T-helper 17 cell (primary cell): ENCODE measurements around the gene FGFR2. TPM values are rescaled to one million over a fixed set of nuclear protein-coding genes. Genes with fewer than 3 reads are reported as not detected.

ENCODE experiments used
- ATAC-seq: fragments of 150-1000 bp; cut with Tn5 transposase; 2 replicates; pipeline ENCODE4 v1.10.0; 2021; ENCODE audit warnings: mild to moderate bottlenecking, moderate library complexity
- DNase-seq, 3 donors: peaks; one replicate each; pipeline versions ENCODE4 v3.0.0 to v3.0.0-alpha.2; 2020 to 2021
- H3K9me3 ChIP-seq: one replicate; pipeline ENCODE4 v1.7.0; 2013; ENCODE audit warnings: low read length, mild to moderate bottlenecking; ENCODE audit not compliant: control insufficient read depth, poor library complexity, severe bottlenecking
- H3K27ac Mint-ChIP-seq: one replicate; pipeline ENCODE4 v1.8.0; 2022; ENCODE audit warnings: mild to moderate bottlenecking, moderate library complexity, mixed read lengths
- H3K27me3 Mint-ChIP-seq: one replicate; pipeline ENCODE4 v1.8.0; 2022; ENCODE audit warnings: mixed read lengths
- H3K36me3 Mint-ChIP-seq: one replicate; pipeline ENCODE4 v1.8.0; 2022; ENCODE audit warnings: low read depth, mixed read lengths
- H3K4me1 Mint-ChIP-seq: one replicate; pipeline ENCODE4 v1.8.0; 2022; ENCODE audit warnings: mild to moderate bottlenecking, mixed read lengths
- H3K4me3 Mint-ChIP-seq: one replicate; pipeline ENCODE4 v1.8.0; 2022; ENCODE audit warnings: mild to moderate bottlenecking, moderate library complexity, mixed read lengths
- total RNA-seq, 4 donors: library from RNA in 2 of 4; stranded (reverse) in 2 of 4; gene quantifications; one replicate each; pipeline ENCODE4 v1.2.3 and lab custom pipeline; 2022 to 2026

FGFR2 gene
- total RNA-seq, 2 donors from 2014 or later: 0.31 to 0.82 TPM

DNA sequence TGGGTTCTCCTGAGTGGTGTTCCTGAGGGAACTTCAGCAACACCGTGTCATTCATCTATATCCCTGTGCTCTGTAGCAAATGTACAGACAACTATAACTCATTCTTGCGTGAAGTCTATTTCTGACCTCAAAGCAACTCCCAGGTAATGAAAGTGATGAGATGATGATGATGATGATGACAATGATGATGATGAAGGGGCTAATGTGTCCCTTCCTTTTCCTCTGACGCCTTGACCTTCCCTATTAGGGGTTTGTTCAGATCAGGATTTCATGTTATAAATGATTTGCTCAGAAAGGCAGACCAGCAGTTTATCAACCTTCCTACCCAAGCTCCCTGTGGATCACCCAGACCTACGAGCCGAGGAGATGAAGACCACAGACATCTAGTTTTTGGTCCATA is 136.9 kb downstream of the FGFR2 start:
- peaks cover 3% of the 10 kb centered on the region for H3K9me3 ChIP-seq
- ATAC-seq: no peak
- H3K4me3 Mint-ChIP-seq: no peak overlapping the region
- H3K27me3 Mint-ChIP-seq: peaks cover 7% of the 10 kb centered on the region
- no peaks in the 10 kb centered on the region for H3K4me1 Mint-ChIP-seq
- DNase-seq: no peak
- no peak overlapping the region for H3K27ac Mint-ChIP-seq
- H3K36me3 Mint-ChIP-seq: no peaks in the 10 kb centered on the region

- Mint-ChIP-seq H3K4me3 (no peak overlapping the region), H3K36me3 (no peaks in the 10 kb centered on the region), H3K27me3 (peaks cover 7% of the 10 kb centered on the region), H3K4me1 (no peaks in the 10 kb centered on the region), H3K27ac (no peak overlapping the region)
- peaks cover 3% of the 10 kb centered on the region for H3K9me3 ChIP-seq
- ATAC-seq (no peak), DNase-seq (no peak)
These were observed 137.5 kb downstream of the FGFR2 start for GRCh38 chr10:121460733-121461132.

GRCh38 chr10:121459622-121460453 is 138.4 kb downstream of the FGFR2 start:
- no peak for DNase-seq
- Mint-ChIP-seq H3K4me1 (no peaks in the 10 kb centered on the region), H3K4me3 (no peak overlapping the region), H3K36me3 (no peaks in the 10 kb centered on the region), H3K27me3 (peaks cover 7% of the 10 kb centered on the region), H3K27ac (no peak overlapping the region)
- H3K9me3 ChIP-seq: peaks cover 3% of the 10 kb centered on the region
- ATAC-seq: no peak

DNA sequence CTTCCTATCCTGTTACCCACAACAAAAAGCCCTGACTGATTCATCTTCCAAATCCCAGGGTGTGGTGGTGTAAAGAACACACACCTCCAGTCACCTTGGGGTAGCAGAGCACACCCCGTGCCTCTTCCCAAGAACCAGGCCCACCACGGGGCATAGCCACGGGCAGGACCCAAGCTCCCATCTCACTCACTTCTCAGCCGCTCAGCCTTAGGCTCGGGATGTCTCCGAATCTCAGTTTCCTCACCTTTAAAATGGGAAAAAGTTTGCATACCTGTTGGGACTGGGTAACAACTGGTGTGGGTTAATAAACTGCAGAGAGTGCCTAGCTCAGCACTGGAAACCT is 139.0 kb downstream of the FGFR2 start:
- ATAC-seq (no peak), DNase-seq (no peak)
- Mint-ChIP-seq H3K4me1 (no peaks in the 10 kb centered on the region), H3K27me3 (peaks cover 7% of the 10 kb centered on the region), H3K36me3 (no peaks in the 10 kb centered on the region), H3K4me3 (no peak overlapping the region), H3K27ac (no peak overlapping the region)
- peaks cover 3% of the 10 kb centered on the region for H3K9me3 ChIP-seq

DNA sequence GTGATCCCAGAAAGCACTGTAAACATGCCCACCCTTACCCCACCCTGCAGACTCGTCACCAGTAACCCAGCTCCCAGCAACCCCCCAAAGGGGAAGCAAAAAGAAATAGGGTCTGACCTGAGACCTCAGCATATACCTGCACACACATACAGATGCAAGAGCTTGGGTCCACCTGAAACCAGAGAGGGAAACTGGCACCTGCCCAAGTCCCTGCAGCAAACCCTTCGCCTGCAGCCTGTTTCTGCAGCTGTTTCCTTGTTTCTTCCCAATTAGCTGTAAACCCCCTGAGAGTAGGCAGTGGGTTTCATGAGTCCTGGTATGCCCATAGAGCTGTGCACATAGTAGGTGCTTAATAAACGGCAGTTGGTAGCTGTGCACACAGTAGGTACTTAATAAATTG is 140.5 kb downstream of the FGFR2 start:
- no peak overlapping the region for H3K4me3 Mint-ChIP-seq
- H3K27me3 Mint-ChIP-seq: peaks cover 7% of the 10 kb centered on the region
- peaks cover 3% of the 10 kb centered on the region for H3K9me3 ChIP-seq
- no peaks in the 10 kb centered on the region for H3K4me1 Mint-ChIP-seq
- ATAC-seq: no peak
- no peak overlapping the region for H3K27ac Mint-ChIP-seq
- DNase-seq: no peak
- H3K36me3 Mint-ChIP-seq: no peaks in the 10 kb centered on the region

DNA sequence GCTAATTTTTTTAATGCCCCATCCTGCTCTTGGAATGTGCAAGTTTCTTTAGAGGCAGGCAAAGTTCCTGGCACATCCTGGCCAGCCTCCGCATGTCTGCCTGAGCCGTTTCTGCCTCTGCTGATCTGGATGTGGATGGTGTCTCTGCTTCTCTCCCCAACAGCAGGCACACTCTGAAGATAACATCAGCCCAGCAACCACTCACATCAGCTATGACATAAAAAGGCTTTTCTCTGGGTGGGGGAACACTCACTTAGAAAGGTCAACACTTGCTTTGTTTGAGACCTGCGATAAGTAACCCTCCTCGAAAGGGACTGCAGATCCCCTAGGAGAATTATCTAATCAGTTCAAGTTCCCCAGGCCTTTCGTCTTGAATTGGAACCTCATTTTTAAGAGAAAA is 142.9 kb downstream of the FGFR2 start:
- no peak overlapping the region for H3K27ac Mint-ChIP-seq
- no peaks in the 10 kb centered on the region for H3K4me1 Mint-ChIP-seq
- H3K9me3 ChIP-seq: peaks cover 3% of the 10 kb centered on the region
- no peak overlapping the region for H3K4me3 Mint-ChIP-seq
- ATAC-seq (no peak), DNase-seq (no peak)
- H3K36me3 Mint-ChIP-seq: no peaks in the 10 kb centered on the region
- peaks cover 12% of the 10 kb centered on the region for H3K27me3 Mint-ChIP-seq

- peaks cover 3% of the 10 kb centered on the region for H3K9me3 ChIP-seq
- no peaks in the 10 kb centered on the region for H3K36me3 Mint-ChIP-seq
- H3K27ac Mint-ChIP-seq: no peak overlapping the region
- peaks cover 12% of the 10 kb centered on the region for H3K27me3 Mint-ChIP-seq
- no peaks in the 10 kb centered on the region for H3K4me1 Mint-ChIP-seq
- DNase-seq: no peak
- ATAC-seq: no peak
- no peak overlapping the region for H3K4me3 Mint-ChIP-seq
These were observed 143.5 kb downstream of the FGFR2 start for GRCh38 chr10:121454781-121455180.

GRCh38 chr10:121453160-121453559 is 145.1 kb downstream of the FGFR2 start:
- no peak for ATAC-seq
- no peak overlapping the region for H3K4me3 Mint-ChIP-seq
- no peaks in the 10 kb centered on the region for H3K4me1 Mint-ChIP-seq

DNA sequence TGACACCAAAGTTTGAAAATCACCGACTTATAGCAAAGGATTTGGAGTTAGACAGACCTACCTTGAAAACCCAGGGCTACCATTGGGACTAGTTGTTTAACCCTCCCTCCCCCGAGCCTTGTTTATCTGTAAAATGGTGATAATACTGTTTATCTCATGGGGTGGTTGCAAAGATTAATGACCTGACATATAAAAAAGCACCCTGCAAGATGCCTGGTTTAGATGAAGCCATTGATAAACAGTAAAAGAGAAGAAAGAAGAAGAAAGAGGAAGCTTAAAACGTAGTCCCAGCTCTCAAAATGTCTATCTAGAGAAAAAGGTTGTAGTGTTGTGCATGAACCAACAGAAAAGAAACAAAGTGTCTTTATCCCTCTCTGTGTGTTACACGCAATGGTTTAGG is 145.7 kb downstream of the FGFR2 start:
- no peak for ATAC-seq
- H3K9me3 ChIP-seq: peaks cover 3% of the 10 kb centered on the region
- no peaks in the 10 kb centered on the region for H3K36me3 Mint-ChIP-seq
- no peaks in the 10 kb centered on the region for H3K4me1 Mint-ChIP-seq
- H3K27me3 Mint-ChIP-seq: peaks cover 5% of the 10 kb centered on the region
- H3K4me3 Mint-ChIP-seq: no peak overlapping the region
- DNase-seq: no peak
- no peak overlapping the region for H3K27ac Mint-ChIP-seq

More at GRCh38 chr10:121453160-121453559, 145.1 kb downstream of the FGFR2 start:
- H3K27ac Mint-ChIP-seq: no peak overlapping the region
- H3K27me3 Mint-ChIP-seq: peaks cover 5% of the 10 kb centered on the region
- H3K36me3 Mint-ChIP-seq: no peaks in the 10 kb centered on the region
- H3K9me3 ChIP-seq: peaks cover 3% of the 10 kb centered on the region
- DNase-seq: no peak

- H3K9me3 ChIP-seq: no peaks in the 10 kb centered on the region
- Mint-ChIP-seq H3K27ac (no peak overlapping the region), H3K27me3 (peaks cover 5% of the 10 kb centered on the region), H3K36me3 (no peaks in the 10 kb centered on the region), H3K4me3 (no peak overlapping the region), H3K4me1 (no peaks in the 10 kb centered on the region)
- ATAC-seq (no peak), DNase-seq (no peak)
These were observed 148.0 kb downstream of the FGFR2 start for GRCh38 chr10:121450247-121450646.

GRCh38 chr10:121449482-121449924 is 148.7 kb downstream of the FGFR2 start:
- Mint-ChIP-seq H3K4me1 (no peaks in the 10 kb centered on the region), H3K4me3 (no peak overlapping the region), H3K27me3 (peaks cover 5% of the 10 kb centered on the region), H3K36me3 (no peaks in the 10 kb centered on the region), H3K27ac (no peak overlapping the region)
- no peak for DNase-seq
- no peaks in the 10 kb centered on the region for H3K9me3 ChIP-seq
- ATAC-seq: no peak

GRCh38 chr10:121448766-121449421 is 149.3 kb downstream of the FGFR2 start:
- Mint-ChIP-seq H3K4me3 (no peak overlapping the region), H3K27me3 (peaks cover 5% of the 10 kb centered on the region), H3K36me3 (no peaks in the 10 kb centered on the region), H3K4me1 (no peaks in the 10 kb centered on the region), H3K27ac (no peak overlapping the region)
- ATAC-seq (no peak), DNase-seq (no peak)
- H3K9me3 ChIP-seq: no peaks in the 10 kb centered on the region

DNA sequence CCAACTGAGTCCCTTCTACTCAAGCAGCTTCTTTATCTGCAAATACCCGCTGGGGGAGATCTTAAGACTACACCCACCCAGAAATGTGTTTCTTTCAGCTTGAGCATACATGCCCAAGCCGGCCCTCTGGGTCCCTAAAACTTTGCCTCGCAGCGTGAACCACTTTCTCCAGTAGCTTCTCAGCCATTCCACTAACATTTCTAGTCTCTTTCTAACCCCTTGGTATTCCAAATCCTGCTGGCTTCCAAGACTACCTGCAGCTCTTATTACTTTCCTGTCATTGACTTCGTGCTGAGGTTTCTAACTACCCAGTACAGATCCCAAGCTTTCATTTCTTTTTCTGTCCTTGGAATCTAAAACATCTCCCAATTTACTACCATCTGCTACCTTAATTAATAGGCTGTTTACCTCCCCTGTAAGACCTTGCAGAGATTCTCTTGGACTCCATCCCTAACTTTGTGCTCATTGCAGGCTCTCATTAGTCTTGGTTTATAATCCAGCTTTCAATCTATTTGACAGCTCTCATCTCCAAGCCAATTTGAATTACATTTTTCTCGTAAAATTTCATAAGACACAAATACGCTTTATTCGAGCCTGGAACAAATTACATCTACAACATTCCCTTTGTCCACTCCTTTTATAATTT is 153.6 kb downstream of the FGFR2 start:
- DNase-seq: no peak
- Mint-ChIP-seq H3K36me3 (no peaks in the 10 kb centered on the region), H3K4me1 (no peaks in the 10 kb centered on the region), H3K27me3 (no peaks in the 10 kb centered on the region), H3K4me3 (no peak overlapping the region), H3K27ac (no peak overlapping the region)
- no peak for ATAC-seq
- no peaks in the 10 kb centered on the region for H3K9me3 ChIP-seq
